Right lobe of liver (tissue), 6 donors: ENCODE measurements around the gene PPM1L. TPM values are rescaled to one million over a fixed set of nuclear protein-coding genes. Genes with fewer than 3 reads are reported as not detected.

ENCODE experiments used
- ATAC-seq, 4 donors: fragments of 200-7000 bp; cut with Tn5 transposase; one replicate each; pipeline ENCODE4 v1.9.1; 2020; ENCODE audit warnings: mild to moderate bottlenecking in 4 of 4, moderate library complexity in 4 of 4
- DNase-seq, 3 donors: peaks; one replicate each; pipeline ENCODE4 v3.0.0-alpha.2; 2020
- H3K27ac ChIP-seq, 3 donors: fragments of 200-600 bp; one replicate each; pipeline ENCODE4 v1.8.0; 2022
- H3K27me3 ChIP-seq, 2 donors: fragments of 200-600 bp; one replicate each; pipeline ENCODE4 v1.8.0; 2022
- H3K36me3 ChIP-seq, 4 donors: fragments of 200-600 bp; sonication (generic) in 1 of 4; one replicate each; pipeline versions ENCODE4 v1.5.1 to v1.8.0; 2017 to 2022; ENCODE audit warnings: control low read depth in 1 of 4
- H3K4me1 ChIP-seq, 4 donors: fragments of 200-600 bp; sonication (generic) in 1 of 4; one replicate each; pipeline versions ENCODE4 v1.5.1 to v1.8.0; 2017 to 2022; ENCODE audit warnings: control low read depth in 1 of 4
- H3K4me3 ChIP-seq, 3 donors: fragments of 200-600 bp; one replicate each; pipeline ENCODE4 v1.8.0; 2022
- H3K9me3 ChIP-seq, 4 donors: fragments of 200-600 bp; sonication (generic) in 1 of 4; one replicate each; pipeline versions ENCODE4 v1.5.1 to v1.8.0; 2017 to 2022; ENCODE audit warnings: control low read depth in 1 of 4
- CTCF ChIP-seq, 4 donors: fragments of 200-600 bp in 3 of 4; fragments of 450-650 bp in 1 of 4; IDR thresholded peaks; one replicate each; pipeline versions ENCODE4 v1.5.1 to v1.8.0; 2016 to 2022; ENCODE audit warnings: antibody characterized with exemption in 4 of 4, mild to moderate bottlenecking in 2 of 4
- POLR2A ChIP-seq: fragments of 450-650 bp; IDR thresholded peaks from one replicate; pipeline ENCODE4 v1.6.1; 2017; ENCODE audit warnings: antibody characterized with exemption, mild to moderate bottlenecking
- WGBS: methylation state at CpG from one replicate; pipeline ENCODE4 v1.1.6; 2018; ENCODE audit warnings: low coverage, low lambda C conversion rate; ENCODE audit not compliant: insufficient coverage; ENCODE audit errors: missing lambda C conversion rate; 5-methylcytosine and 5-hydroxymethylcytosine counted together
- intact Hi-C, 2 donors: fragments of 100-400 bp; cut with DNase I; formaldehyde crosslinking; loops; one replicate each; pipeline versions ENCODE4 v1.11.2 to v1.14.1; 2022
- total RNA-seq, 6 experiments: library from RNA; depleted of rRNA in 2 of 6; stranded (reverse); fragments of >200 nt in 2 of 6; fragmentation: NEBNext Ultra II Directional in 3 of 6; extraction: Animal tissue kit (Norgen Biotek cat#: 25700) in 3 of 6; gene quantifications; one replicate each; pipeline versions ENCODE4 v1.1.0 to v1.2.4, GENCODE V29; 2016 to 2023
- donor health status: DM: no; HTN: yes; CAD: no.
- donor health status: DM: no; HTN: no; CAD: no.
- donor health status: DM: no; HTN: no; CAD: no.
- donor health status: DM: no; HTN: yes; CAD: no.
- donor health status: DM: no; HTN: yes; CAD: no.

Gene PPM1L
- total RNA-seq, 6 experiments from 2014 or later, result 6.9 to 25.4 (median 14.7) TPM

GRCh38 chr3:160827516-160827915 is 71.5 kb downstream of the PPM1L start:
- WGBS, result 80% methylated on average over 1 of the region's 1 CpG

GRCh38 chr3:160828880-160829279 is 72.8 kb downstream of the PPM1L start:
- intact Hi-C loops, result no loop called here
- Histone ChIP-seq H3K9me3 (no peaks in the 10 kb centered on the region), H3K4me1 (peaks cover 0 to 7% (median 0%) of the 10 kb centered on the region in 4 donors), H3K27me3 (no peaks in the 10 kb centered on the region), H3K4me3 (no peak overlapping the region), H3K36me3 (no peaks in the 10 kb centered on the region), H3K27ac (no peak overlapping the region)
- 93% methylated on average over 2 of the region's 3 CpGs for WGBS
- ATAC-seq (no peak), DNase-seq (no peak)
- TF ChIP-seq POLR2A, result no peak

More at GRCh38 chr3:160827516-160827915, 71.5 kb downstream of the PPM1L start:
- Histone ChIP-seq H3K27me3 (no peaks in the 10 kb centered on the region), H3K9me3 (no peaks in the 10 kb centered on the region), H3K27ac (no peak overlapping the region), H3K4me3 (no peak overlapping the region), H3K4me1 (peaks cover 0 to 7% (median 0%) of the 10 kb centered on the region in 4 donors), H3K36me3 (no peaks in the 10 kb centered on the region)
- DNase-seq (no peak), ATAC-seq (no peak)
- intact Hi-C loops, result no loop called here
- TF ChIP-seq CTCF (IDR thresholded peaks at IDR 0.05) (no peak), POLR2A (no peak)

DNA sequence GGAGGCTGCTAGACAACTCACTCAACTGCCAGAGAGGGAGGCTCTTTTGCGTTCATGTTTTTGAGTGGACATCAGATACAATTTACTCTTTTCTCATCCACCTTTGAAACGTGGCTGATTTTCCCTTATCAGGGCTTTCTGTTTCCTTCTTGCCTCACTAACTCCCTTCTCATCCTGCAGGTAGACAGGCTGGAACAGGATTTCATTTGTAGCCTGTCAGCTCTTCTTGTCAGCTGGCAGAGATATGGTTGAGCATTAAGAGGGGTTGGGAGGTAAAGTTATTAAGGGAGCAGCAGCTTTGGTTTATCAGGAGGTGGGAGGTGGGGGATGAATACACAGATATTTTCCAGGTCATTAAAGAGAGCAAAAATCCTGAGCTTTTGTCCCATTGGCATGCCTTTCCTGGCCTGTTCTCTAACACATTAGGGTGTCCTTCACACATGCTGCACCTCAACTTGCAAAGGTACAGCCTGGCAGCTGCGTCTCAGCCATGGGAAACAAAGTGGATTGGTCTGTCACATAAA is 73.5 kb downstream of the PPM1L start:
- Histone ChIP-seq H3K4me1 (peaks cover 0 to 7% (median 0%) of the 10 kb centered on the region in 4 donors), H3K27me3 (no peaks in the 10 kb centered on the region), H3K4me3 (no peak overlapping the region), H3K9me3 (no peaks in the 10 kb centered on the region), H3K36me3 (no peaks in the 10 kb centered on the region), H3K27ac (no peak overlapping the region)
- ATAC-seq (no peak), DNase-seq (no peak)
- WGBS, result 45% methylated on average over 2 of the region's 3 CpGs
- TF ChIP-seq POLR2A (no peak), CTCF (IDR thresholded peaks at IDR 0.05) (no peak)
- intact Hi-C loops, result no loop called here

- Histone ChIP-seq H3K4me3 (no peak overlapping the region), H3K4me1 (no peaks in the 10 kb centered on the region), H3K36me3 (no peaks in the 10 kb centered on the region), H3K27ac (no peak overlapping the region), H3K9me3 (no peaks in the 10 kb centered on the region), H3K27me3 (no peaks in the 10 kb centered on the region)
- 87% methylated on average over 1 of the region's 1 CpG for WGBS
- intact Hi-C loops, result no loop called here
- TF ChIP-seq CTCF (IDR thresholded peaks at IDR 0.05) (no peak), POLR2A (no peak)
- DNase-seq (no peak), ATAC-seq (no peak)
Observed at GRCh38 chr3:160830796-160831195, 74.8 kb downstream of the PPM1L start.

- Histone ChIP-seq H3K27me3 (no peaks in the 10 kb centered on the region), H3K4me1 (no peaks in the 10 kb centered on the region), H3K27ac (no peak overlapping the region), H3K36me3 (no peaks in the 10 kb centered on the region), H3K4me3 (no peak overlapping the region), H3K9me3 (no peaks in the 10 kb centered on the region)
- DNase-seq (no peak), ATAC-seq (no peak)
- 90% methylated on average over 3 of the region's 3 CpGs for WGBS
- TF ChIP-seq POLR2A (no peak), CTCF (IDR thresholded peaks at IDR 0.05) (no peak)
- intact Hi-C loops, result no loop called here
Observed at GRCh38 chr3:160831401-160831800, 75.4 kb downstream of the PPM1L start.
